GM12878 (cell line): ENCODE results near the gene MAPKAP1.

ENCODE experiments used
- MYC ChIP-seq: IDR thresholded peaks from 2 replicates; pipeline ENCODE4 v1.6.1; 2011; ENCODE audit warnings: mild to moderate bottlenecking, low read length, moderate library complexity, inconsistent platforms; ENCODE audit not compliant: insufficient read depth, insufficient replicate concordance, insufficient read length, severe bottlenecking
- SP1 ChIP-seq: IDR thresholded peaks from one replicate; pipeline ENCODE4 v1.6.1; 2011; ENCODE audit warnings: low read depth, low read length
- TF ChIP-seq, protein P1 (sequence below): fragments of 150-350 bp; IDR thresholded peaks from 2 replicates; pipeline ENCODE4 v1.6.1; 2016; ENCODE audit warnings: low read depth, low read length
- TF ChIP-seq, protein P2 (sequence below), 3 experiments: IDR thresholded peaks in 2 of 3; conservative IDR thresholded peaks in 1 of 3; 2 replicates each; pipeline ENCODE4 v1.5.1; 2011; ENCODE audit warnings: low read depth in 3 of 3, low read length in 3 of 3, mild to moderate bottlenecking in 3 of 3, control low read depth in 2 of 3, moderate library complexity in 2 of 3, inconsistent platforms in 1 of 3, mixed read lengths in 1 of 3; ENCODE audit not compliant: control insufficient read depth in 2 of 3, insufficient read depth in 1 of 3; ENCODE audit errors: extremely low read depth in 1 of 3

DNA sequence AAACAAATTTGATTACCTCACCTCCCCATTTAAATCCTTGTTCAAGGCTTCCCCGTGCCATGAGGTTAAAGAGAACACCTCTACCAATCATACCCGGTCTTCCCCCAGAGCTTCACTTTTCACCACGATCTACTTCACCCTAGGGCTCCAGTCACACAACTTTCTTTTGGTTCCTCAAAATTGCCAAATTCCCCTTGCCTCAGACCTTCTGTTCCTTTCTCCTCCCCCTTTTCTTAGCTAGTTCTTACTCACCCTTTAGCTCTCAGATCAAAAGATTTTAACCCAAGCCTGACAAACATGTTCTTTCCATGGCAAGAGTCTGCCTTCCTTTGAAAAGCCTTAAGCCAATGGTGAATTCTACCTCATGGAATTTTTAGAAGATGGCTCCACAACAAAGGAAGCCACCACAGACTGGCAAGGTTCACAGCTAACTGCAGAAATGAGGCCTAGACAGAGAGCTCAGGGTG lies 56.7 kb downstream of the MAPKAP1 start:
- TF ChIP-seq MYC (no peak), SP1 (peak; percentile 76)
- TF ChIP-seq, protein P1, sequence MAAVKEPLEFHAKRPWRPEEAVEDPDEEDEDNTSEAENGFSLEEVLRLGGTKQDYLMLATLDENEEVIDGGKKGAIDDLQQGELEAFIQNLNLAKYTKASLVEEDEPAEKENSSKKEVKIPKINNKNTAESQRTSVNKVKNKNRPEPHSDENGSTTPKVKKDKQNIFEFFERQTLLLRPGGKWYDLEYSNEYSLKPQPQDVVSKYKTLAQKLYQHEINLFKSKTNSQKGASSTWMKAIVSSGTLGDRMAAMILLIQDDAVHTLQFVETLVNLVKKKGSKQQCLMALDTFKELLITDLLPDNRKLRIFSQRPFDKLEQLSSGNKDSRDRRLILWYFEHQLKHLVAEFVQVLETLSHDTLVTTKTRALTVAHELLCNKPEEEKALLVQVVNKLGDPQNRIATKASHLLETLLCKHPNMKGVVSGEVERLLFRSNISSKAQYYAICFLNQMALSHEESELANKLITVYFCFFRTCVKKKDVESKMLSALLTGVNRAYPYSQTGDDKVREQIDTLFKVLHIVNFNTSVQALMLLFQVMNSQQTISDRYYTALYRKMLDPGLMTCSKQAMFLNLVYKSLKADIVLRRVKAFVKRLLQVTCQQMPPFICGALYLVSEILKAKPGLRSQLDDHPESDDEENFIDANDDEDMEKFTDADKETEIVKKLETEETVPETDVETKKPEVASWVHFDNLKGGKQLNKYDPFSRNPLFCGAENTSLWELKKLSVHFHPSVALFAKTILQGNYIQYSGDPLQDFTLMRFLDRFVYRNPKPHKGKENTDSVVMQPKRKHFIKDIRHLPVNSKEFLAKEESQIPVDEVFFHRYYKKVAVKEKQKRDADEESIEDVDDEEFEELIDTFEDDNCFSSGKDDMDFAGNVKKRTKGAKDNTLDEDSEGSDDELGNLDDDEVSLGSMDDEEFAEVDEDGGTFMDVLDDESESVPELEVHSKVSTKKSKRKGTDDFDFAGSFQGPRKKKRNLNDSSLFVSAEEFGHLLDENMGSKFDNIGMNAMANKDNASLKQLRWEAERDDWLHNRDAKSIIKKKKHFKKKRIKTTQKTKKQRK, result no peak
- TF ChIP-seq, protein P2, sequence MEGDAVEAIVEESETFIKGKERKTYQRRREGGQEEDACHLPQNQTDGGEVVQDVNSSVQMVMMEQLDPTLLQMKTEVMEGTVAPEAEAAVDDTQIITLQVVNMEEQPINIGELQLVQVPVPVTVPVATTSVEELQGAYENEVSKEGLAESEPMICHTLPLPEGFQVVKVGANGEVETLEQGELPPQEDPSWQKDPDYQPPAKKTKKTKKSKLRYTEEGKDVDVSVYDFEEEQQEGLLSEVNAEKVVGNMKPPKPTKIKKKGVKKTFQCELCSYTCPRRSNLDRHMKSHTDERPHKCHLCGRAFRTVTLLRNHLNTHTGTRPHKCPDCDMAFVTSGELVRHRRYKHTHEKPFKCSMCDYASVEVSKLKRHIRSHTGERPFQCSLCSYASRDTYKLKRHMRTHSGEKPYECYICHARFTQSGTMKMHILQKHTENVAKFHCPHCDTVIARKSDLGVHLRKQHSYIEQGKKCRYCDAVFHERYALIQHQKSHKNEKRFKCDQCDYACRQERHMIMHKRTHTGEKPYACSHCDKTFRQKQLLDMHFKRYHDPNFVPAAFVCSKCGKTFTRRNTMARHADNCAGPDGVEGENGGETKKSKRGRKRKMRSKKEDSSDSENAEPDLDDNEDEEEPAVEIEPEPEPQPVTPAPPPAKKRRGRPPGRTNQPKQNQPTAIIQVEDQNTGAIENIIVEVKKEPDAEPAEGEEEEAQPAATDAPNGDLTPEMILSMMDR (IDR thresholded peaks at IDR 0.05 in 2 of 3, conservative IDR thresholded peaks at IDR 0.05 in 1 of 3; ENCODE audit: control insufficient read depth in 2 of 3, extremely low read depth in 1 of 3, insufficient read depth in 1 of 3, low read depth in 3 of 3, low read length in 3 of 3), result no peak
